H1 (cell line): ENCODE results near the gene RPRD2. TPM values are rescaled to one million over a fixed set of nuclear protein-coding genes. Genes with fewer than 3 reads are reported as not detected.

ENCODE experiments used
- CREB1 ChIP-seq: IDR thresholded peaks from 2 replicates; pipeline ENCODE4 v1.6.1; 2012; ENCODE audit warnings: inconsistent platforms
- GABPA ChIP-seq: IDR thresholded peaks from 2 replicates; pipeline ENCODE4 v1.6.1; 2011; ENCODE audit warnings: mild to moderate bottlenecking, low read length, moderate library complexity, borderline replicate concordance; ENCODE audit not compliant: insufficient read depth
- ZNF274 ChIP-seq: IDR thresholded peaks from 2 replicates; pipeline ENCODE4 v1.7.0; 2012; ENCODE audit warnings: low read length, borderline replicate concordance; ENCODE audit errors: extremely low read depth
- polyA plus RNA-seq, 7 experiments: library from polyadenylated mRNA; depleted of rRNA in 3 of 7; stranded (reverse) in 5 of 7; unstranded in 2 of 7; fragments of >200 nt in 5 of 7; fragments of 200-250 nt in 2 of 7; gene quantifications; 1 replicate in 5 of 7; 2 replicates in 1 of 7; 4 replicates in 1 of 7; pipeline versions ENCODE4 v1.2.1 to v1.2.3, GENCODE V29; 2011 to 2013; ENCODE audit warnings: missing spikeins in 2 of 7, mixed read lengths in 2 of 7
- total RNA-seq: library from RNA; stranded (reverse); fragmentation: NEBNext Ultra II Directional; extraction: Animal tissue kit (Norgen Biotek cat#: 25700); gene quantifications from 2 replicates; pipeline ENCODE4 v1.2.1, GENCODE V29; 2021

Gene RPRD2
- total and polyA plus RNA-seq, 2 of the 8 experiments (the other 6 are each of a cell fraction or from before 2014, with no cell fraction given) = 14.4 to 32.4 TPM

GRCh38 chr1:150407330-150407729 is 43.4 kb downstream of the RPRD2 start (continued):
- TF ChIP-seq CREB1 = no peak
- no peak for TF ChIP-seq GABPA
- TF ChIP-seq ZNF274 = no peak
